Measurements from ENCODE around the gene METTL16.

The METTL16 gene

DNA sequence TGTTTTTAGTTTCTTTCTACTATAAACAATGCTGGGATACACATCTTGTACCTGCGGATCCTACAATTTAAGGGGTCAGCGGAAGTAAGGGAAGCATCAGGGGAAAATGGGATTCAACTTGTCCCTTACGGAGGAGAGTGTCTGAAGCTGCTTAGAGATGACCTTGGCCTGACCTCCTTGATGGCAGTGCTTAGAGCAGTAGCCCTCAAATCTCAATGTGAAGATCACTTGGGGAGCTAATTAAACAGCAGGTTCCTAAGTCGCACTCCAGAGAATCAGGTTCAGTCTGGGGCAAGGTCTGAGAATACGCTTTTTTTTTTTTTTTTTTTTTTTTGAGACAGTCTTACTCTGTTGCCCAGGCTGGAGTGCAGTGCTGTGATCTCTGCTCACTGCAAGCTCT, 9.6 kb upstream of the METTL16 start:
- no peak overlapping the region for H3K27ac ChIP-seq
- no peaks in the 10 kb centered on the region for H3K36me3 ChIP-seq (ENCODE audit: insufficient read depth)
- H3K27me3 ChIP-seq (ENCODE audit: insufficient read depth, low read depth): no peaks in the 10 kb centered on the region
- no peak overlapping the region for H2AFZ ChIP-seq (ENCODE audit: low read depth)
- H3K4me1 ChIP-seq (ENCODE audit: low read depth, poor library complexity, severe bottlenecking): no peaks in the 10 kb centered on the region
- no peak overlapping the region for H3K9ac ChIP-seq
- no peaks in the 10 kb centered on the region for H3K79me2 ChIP-seq (ENCODE audit: insufficient read depth, low read depth)
- no peaks in the 10 kb centered on the region for H4K20me1 ChIP-seq (ENCODE audit: insufficient read depth)
- no peak overlapping the region for H3K4me3 ChIP-seq (IDR thresholded peaks at IDR 0.05; ENCODE audit: insufficient read depth, low read depth, low read length)
- H3K4me2 ChIP-seq: no peak overlapping the region
- TF ChIP-seq, protein P1, sequence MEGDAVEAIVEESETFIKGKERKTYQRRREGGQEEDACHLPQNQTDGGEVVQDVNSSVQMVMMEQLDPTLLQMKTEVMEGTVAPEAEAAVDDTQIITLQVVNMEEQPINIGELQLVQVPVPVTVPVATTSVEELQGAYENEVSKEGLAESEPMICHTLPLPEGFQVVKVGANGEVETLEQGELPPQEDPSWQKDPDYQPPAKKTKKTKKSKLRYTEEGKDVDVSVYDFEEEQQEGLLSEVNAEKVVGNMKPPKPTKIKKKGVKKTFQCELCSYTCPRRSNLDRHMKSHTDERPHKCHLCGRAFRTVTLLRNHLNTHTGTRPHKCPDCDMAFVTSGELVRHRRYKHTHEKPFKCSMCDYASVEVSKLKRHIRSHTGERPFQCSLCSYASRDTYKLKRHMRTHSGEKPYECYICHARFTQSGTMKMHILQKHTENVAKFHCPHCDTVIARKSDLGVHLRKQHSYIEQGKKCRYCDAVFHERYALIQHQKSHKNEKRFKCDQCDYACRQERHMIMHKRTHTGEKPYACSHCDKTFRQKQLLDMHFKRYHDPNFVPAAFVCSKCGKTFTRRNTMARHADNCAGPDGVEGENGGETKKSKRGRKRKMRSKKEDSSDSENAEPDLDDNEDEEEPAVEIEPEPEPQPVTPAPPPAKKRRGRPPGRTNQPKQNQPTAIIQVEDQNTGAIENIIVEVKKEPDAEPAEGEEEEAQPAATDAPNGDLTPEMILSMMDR (conservative IDR thresholded peaks at IDR 0.05; ENCODE audit: low read depth, low read length): no peak

DNA sequence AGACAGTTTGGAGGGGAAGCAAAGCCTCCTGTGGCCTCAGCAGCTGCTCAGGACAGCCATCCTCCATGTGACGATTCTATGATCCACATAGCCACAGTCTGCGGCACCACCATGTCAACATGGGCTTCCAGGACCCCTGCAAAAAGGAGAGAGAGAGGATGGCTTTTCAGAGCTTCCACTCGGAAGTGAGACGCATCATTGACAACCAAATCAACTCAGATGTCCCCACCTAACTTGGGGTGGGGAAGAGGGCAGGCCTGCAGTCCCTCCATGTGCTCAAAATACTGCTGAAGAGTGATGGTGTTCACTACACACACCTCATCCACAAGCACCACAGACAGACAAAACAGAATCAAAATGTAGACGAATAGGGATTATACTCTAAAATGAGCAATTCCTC, 5.9 kb upstream of the METTL16 start:
- H2AFZ ChIP-seq (ENCODE audit: low read depth): no peak overlapping the region
- H3K9ac ChIP-seq: no peak overlapping the region
- no peaks in the 10 kb centered on the region for H3K27me3 ChIP-seq (ENCODE audit: insufficient read depth, low read depth)
- H4K20me1 ChIP-seq (ENCODE audit: insufficient read depth): no peaks in the 10 kb centered on the region
- TF ChIP-seq, protein P1 (conservative IDR thresholded peaks at IDR 0.05; ENCODE audit: low read depth, low read length): no peak
- H3K36me3 ChIP-seq (ENCODE audit: insufficient read depth): no peaks in the 10 kb centered on the region
- H3K4me3 ChIP-seq (IDR thresholded peaks at IDR 0.05; ENCODE audit: insufficient read depth, low read depth, low read length): no peak overlapping the region
- no peaks in the 10 kb centered on the region for H3K79me2 ChIP-seq (ENCODE audit: insufficient read depth, low read depth)
- no peak overlapping the region for H3K4me2 ChIP-seq
- H3K27ac ChIP-seq: no peak overlapping the region
- H3K4me1 ChIP-seq (ENCODE audit: low read depth, poor library complexity, severe bottlenecking): no peaks in the 10 kb centered on the region

DNA sequence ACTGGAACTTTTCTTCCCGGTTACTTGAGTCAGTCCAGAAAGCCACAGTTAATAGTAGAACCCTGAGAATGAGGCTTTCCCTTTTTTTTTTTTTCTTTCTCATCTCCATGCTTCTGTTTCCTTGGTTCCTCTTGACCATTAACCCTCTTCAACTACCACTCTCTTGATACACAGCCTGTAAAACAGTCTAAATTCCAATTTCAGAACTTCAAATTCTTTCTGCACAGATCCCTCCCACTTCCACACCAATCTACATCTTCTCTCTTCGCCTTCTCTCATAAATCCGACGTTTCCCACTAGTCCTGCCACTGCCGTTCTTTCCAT, 588 bp downstream of the METTL16 start:
- TF ChIP-seq, protein P1 (conservative IDR thresholded peaks at IDR 0.05; ENCODE audit: low read depth, low read length): no peak
- Histone ChIP-seq H3K79me2 (ENCODE audit: insufficient read depth, low read depth) (peaks cover 36% of the 10 kb centered on the region), H3K9ac (peak overlapping the region; percentile 93), H3K36me3 (ENCODE audit: insufficient read depth) (no peaks in the 10 kb centered on the region), H3K4me1 (ENCODE audit: low read depth, poor library complexity, severe bottlenecking) (peaks cover 7% of the 10 kb centered on the region), H3K4me3 (IDR thresholded peaks at IDR 0.05; ENCODE audit: insufficient read depth, low read depth, low read length) (no peak overlapping the region), H3K27ac (peak overlapping the region; percentile 94), H2AFZ (ENCODE audit: low read depth) (peak overlapping the region; percentile 57), H3K27me3 (ENCODE audit: insufficient read depth, low read depth) (no peaks in the 10 kb centered on the region), H4K20me1 (ENCODE audit: insufficient read depth) (no peaks in the 10 kb centered on the region), H3K4me2 (peak overlapping the region; percentile 69)

DNA sequence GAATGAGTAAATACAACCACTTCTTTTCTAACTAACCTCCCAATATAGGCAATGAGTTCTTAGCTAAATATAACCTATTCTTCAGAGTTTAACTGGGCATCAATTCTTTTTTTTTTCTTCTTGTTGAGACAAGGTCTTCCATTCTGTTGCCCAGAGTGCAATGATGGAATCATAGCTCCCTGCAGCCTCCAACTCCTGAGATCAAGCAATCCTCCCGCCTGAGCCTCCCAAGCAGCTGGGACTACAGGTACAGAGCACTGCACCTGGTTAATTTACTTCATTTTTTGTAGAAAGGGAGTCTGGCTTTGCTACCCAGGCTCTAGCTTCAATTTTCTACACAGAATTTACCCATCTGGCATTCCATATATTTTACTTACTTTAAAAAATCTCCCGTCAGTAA, 1.1 kb downstream of the METTL16 start:
- Histone ChIP-seq H3K36me3 (ENCODE audit: insufficient read depth) (no peaks in the 10 kb centered on the region), H3K4me3 (IDR thresholded peaks at IDR 0.05; ENCODE audit: insufficient read depth, low read depth, low read length) (no peak overlapping the region), H3K9ac (peak overlapping the region; percentile 93), H3K4me1 (ENCODE audit: low read depth, poor library complexity, severe bottlenecking) (peaks cover 7% of the 10 kb centered on the region), H2AFZ (ENCODE audit: low read depth) (no peak overlapping the region), H3K4me2 (peak overlapping the region; percentile 69), H3K27ac (peak overlapping the region; percentile 94; the same call in 1 of the 2 replicates), H3K27me3 (ENCODE audit: insufficient read depth, low read depth) (no peaks in the 10 kb centered on the region), H4K20me1 (ENCODE audit: insufficient read depth) (no peaks in the 10 kb centered on the region), H3K79me2 (ENCODE audit: insufficient read depth, low read depth) (peaks cover 38% of the 10 kb centered on the region)
- TF ChIP-seq, protein P1 (conservative IDR thresholded peaks at IDR 0.05; ENCODE audit: low read depth, low read length): no peak

Measured in KMS-11 (cell line).